SIG-M5 (cell line): ENCODE results near the gene MAST3.

Experiments
- DNase-seq: peaks from one replicate; lab custom pipeline; 2025; lab: John Stamatoyannopoulos, UW

The MAST3 gene

GRCh38 chr19:18112989-18113478 is 15.5 kb downstream of the MAST3 start:
- no peak for DNase-seq

- DNase-seq = no peak
Measured at GRCh38 chr19:18113827-18114226, 16.2 kb downstream of the MAST3 start.

GRCh38 chr19:18114483-18114882 is 16.9 kb downstream of the MAST3 start:
- no peak for DNase-seq

GRCh38 chr19:18117364-18117691 is 19.8 kb downstream of the MAST3 start:
- no peak for DNase-seq

GRCh38 chr19:18117692-18118378 is 20.3 kb downstream of the MAST3 start:
- DNase-seq = no peak

- no peak for DNase-seq
Measured at GRCh38 chr19:18118420-18119012, 20.9 kb downstream of the MAST3 start.

- no peak for DNase-seq
Measured at GRCh38 chr19:18119013-18119716, 21.6 kb downstream of the MAST3 start.

- DNase-seq = no peak
Measured at GRCh38 chr19:18119717-18120105, 22.1 kb downstream of the MAST3 start.

GRCh38 chr19:18120127-18120526 is 22.5 kb downstream of the MAST3 start:
- no peak for DNase-seq

- DNase-seq = no peak
Measured at GRCh38 chr19:18121166-18121565, 23.6 kb downstream of the MAST3 start.

GRCh38 chr19:18122424-18122823 is 24.8 kb downstream of the MAST3 start:
- no peak for DNase-seq

- no peak for DNase-seq
Measured at GRCh38 chr19:18122860-18123795, 25.6 kb downstream of the MAST3 start.

- DNase-seq = no peak
Measured at GRCh38 chr19:18123819-18124218, 26.2 kb downstream of the MAST3 start.

- DNase-seq = no peak
Measured at GRCh38 chr19:18126097-18126496, 28.5 kb downstream of the MAST3 start.

GRCh38 chr19:18128044-18128443 is 30.5 kb downstream of the MAST3 start:
- no peak for DNase-seq

GRCh38 chr19:18128805-18129204 is 31.2 kb downstream of the MAST3 start:
- DNase-seq = no peak

GRCh38 chr19:18130523-18131242 is 33.1 kb downstream of the MAST3 start:
- no peak for DNase-seq

GRCh38 chr19:18131841-18132596 is 34.4 kb downstream of the MAST3 start:
- no peak for DNase-seq

- no peak for DNase-seq
Measured at GRCh38 chr19:18135712-18136584, 38.4 kb downstream of the MAST3 start.

GRCh38 chr19:18137242-18137641 is 39.7 kb downstream of the MAST3 start:
- no peak for DNase-seq
